Cortex of kidney (tissue), 1 donor: ENCODE results near the gene CCSAP.

Experiments
- DNase-seq: peaks from one replicate; lab custom pipeline; 2025; lab: John Stamatoyannopoulos, UW

Gene CCSAP

GRCh38 chr1:229286099-229286766 is 56.6 kb downstream of the CCSAP start:
- DNase-seq, result no peak

GRCh38 chr1:229285440-229285839 is 57.4 kb downstream of the CCSAP start:
- no peak for DNase-seq

- no peak for DNase-seq
Measured at GRCh38 chr1:229284887-229285286, 58.0 kb downstream of the CCSAP start.

- DNase-seq, result no peak
Measured at GRCh38 chr1:229283183-229283611, 59.6 kb downstream of the CCSAP start.

GRCh38 chr1:229282295-229282823 is 60.5 kb downstream of the CCSAP start:
- DNase-seq, result no peak

GRCh38 chr1:229281339-229281926 is 61.4 kb downstream of the CCSAP start:
- no peak for DNase-seq

GRCh38 chr1:229280921-229281320 is 61.9 kb downstream of the CCSAP start:
- DNase-seq, result no peak

GRCh38 chr1:229280037-229280828 is 62.6 kb downstream of the CCSAP start:
- no peak for DNase-seq

GRCh38 chr1:229279242-229279641 is 63.6 kb downstream of the CCSAP start:
- DNase-seq, result no peak

GRCh38 chr1:229278120-229278741 is 64.6 kb downstream of the CCSAP start:
- DNase-seq, result no peak

GRCh38 chr1:229275005-229275404 is 67.8 kb downstream of the CCSAP start:
- DNase-seq, result no peak

GRCh38 chr1:229273507-229274232 is 69.2 kb downstream of the CCSAP start:
- DNase-seq, result no peak

- no peak for DNase-seq
Measured at GRCh38 chr1:229272164-229273158, 70.4 kb downstream of the CCSAP start.

GRCh38 chr1:229271448-229272159 is 71.2 kb downstream of the CCSAP start:
- no peak for DNase-seq
